NB4 (cell line): ENCODE results near the gene OR2T1.
"Not testable (repeated sequence)": the region's sequence is repeated elsewhere in the genome, so short reads cannot be mapped to it uniquely, and the experiment has no call there.

ENCODE experiments used
- MYC ChIP-seq: IDR thresholded peaks from 2 replicates; pipeline ENCODE4 v1.6.1; 2011; ENCODE audit warnings: low read depth, low read length
- POLR2A ChIP-seq: IDR thresholded peaks from 2 replicates; pipeline ENCODE4 v1.6.1; 2011; ENCODE audit warnings: mild to moderate bottlenecking; ENCODE audit not compliant: insufficient read length; ENCODE audit errors: extremely low read depth
- TF ChIP-seq, protein P1 (sequence below): IDR thresholded peaks from one replicate; pipeline ENCODE4 v1.5.1; 2012; ENCODE audit warnings: low read depth, low read length

DNA sequence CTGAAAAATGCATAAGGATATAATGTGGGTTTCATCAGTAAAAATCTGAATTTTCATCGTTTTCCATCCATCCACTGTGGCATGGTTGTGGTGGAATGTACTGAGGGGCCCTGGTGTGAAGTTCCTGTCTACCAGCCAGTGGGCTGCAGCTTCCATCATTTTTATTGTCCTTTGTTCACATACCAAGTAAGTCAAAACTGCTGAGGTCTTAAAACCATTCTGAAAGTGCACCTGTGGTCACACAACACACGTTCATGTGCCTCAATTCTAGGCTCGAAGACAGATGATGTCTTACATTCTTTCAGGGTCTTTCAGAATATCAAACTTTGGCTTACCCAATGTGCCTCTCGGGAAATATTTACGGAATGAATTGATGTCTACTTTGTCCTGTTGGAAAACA, 36.4 kb downstream of the OR2T1 start:
- TF ChIP-seq, protein P1, sequence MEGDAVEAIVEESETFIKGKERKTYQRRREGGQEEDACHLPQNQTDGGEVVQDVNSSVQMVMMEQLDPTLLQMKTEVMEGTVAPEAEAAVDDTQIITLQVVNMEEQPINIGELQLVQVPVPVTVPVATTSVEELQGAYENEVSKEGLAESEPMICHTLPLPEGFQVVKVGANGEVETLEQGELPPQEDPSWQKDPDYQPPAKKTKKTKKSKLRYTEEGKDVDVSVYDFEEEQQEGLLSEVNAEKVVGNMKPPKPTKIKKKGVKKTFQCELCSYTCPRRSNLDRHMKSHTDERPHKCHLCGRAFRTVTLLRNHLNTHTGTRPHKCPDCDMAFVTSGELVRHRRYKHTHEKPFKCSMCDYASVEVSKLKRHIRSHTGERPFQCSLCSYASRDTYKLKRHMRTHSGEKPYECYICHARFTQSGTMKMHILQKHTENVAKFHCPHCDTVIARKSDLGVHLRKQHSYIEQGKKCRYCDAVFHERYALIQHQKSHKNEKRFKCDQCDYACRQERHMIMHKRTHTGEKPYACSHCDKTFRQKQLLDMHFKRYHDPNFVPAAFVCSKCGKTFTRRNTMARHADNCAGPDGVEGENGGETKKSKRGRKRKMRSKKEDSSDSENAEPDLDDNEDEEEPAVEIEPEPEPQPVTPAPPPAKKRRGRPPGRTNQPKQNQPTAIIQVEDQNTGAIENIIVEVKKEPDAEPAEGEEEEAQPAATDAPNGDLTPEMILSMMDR: not testable (repeated sequence)
- not testable (repeated sequence) for TF ChIP-seq MYC, POLR2A
